CD4-positive, alpha-beta memory T cell (primary cell): ENCODE results near the gene PHLDB2. TPM values are rescaled to one million over a fixed set of nuclear protein-coding genes. Genes with fewer than 3 reads are reported as not detected.
"Not testable (repeated sequence)": the region's sequence is repeated elsewhere in the genome, so short reads cannot be mapped to it uniquely, and the experiment has no call there.

ENCODE experiments used
- CTCF ChIA-PET: fragments of 350-600 bp; sonication (Branson Sonifier 250); formaldehyde crosslinking; loops from one replicate; lab custom pipeline; 2021; ENCODE audit warnings: inconsistent platforms; ENCODE audit not compliant: partially characterized antibody; lab: Charles Lee
- POLR2A ChIA-PET: fragments of 350-600 bp; sonication (Branson Sonifier 250); formaldehyde crosslinking; loops from one replicate; lab custom pipeline; 2021; ENCODE audit not compliant: partially characterized antibody; lab: Charles Lee
- DNase-seq, 5 donors: peaks; one replicate each; pipeline versions ENCODE4 v3.0.0 to v3.0.0-alpha.2; 2020 to 2022; ENCODE audit warnings: mixed read lengths in 1 of 5
- H3K27ac ChIP-seq: one replicate; pipeline ENCODE4 v1.7.0; 2013; ENCODE audit warnings: low read depth, low read length
- H3K27me3 ChIP-seq: 2 replicates; pipeline ENCODE4 v1.7.0; 2013; ENCODE audit warnings: mild to moderate bottlenecking, low read length, moderate library complexity; ENCODE audit not compliant: insufficient read depth
- H3K36me3 ChIP-seq: 2 replicates; pipeline ENCODE4 v1.7.0; 2013; ENCODE audit warnings: mild to moderate bottlenecking, low read length, moderate library complexity; ENCODE audit not compliant: insufficient read depth
- H3K4me1 ChIP-seq: 2 replicates; pipeline ENCODE4 v1.7.0; 2013; ENCODE audit warnings: mild to moderate bottlenecking, low read length, moderate library complexity; ENCODE audit not compliant: insufficient read depth
- H3K4me3 ChIP-seq, 2 donors: one replicate each; pipeline ENCODE4 v1.7.0; 2013; ENCODE audit warnings: low read length in 2 of 2, mild to moderate bottlenecking in 1 of 2
- H3K9me3 ChIP-seq, 2 donors: one replicate each; pipeline ENCODE4 v1.7.0; 2013; ENCODE audit warnings: low read length in 2 of 2, control low read depth in 1 of 2; ENCODE audit not compliant: control insufficient read depth in 1 of 2
- H3K27ac Mint-ChIP-seq, 7 donors: one replicate each; pipeline ENCODE4 v1.8.0; 2020 to 2021; ENCODE audit warnings: mixed read lengths in 7 of 7, mild to moderate bottlenecking in 6 of 7, inconsistent platforms in 3 of 7, moderate library complexity in 3 of 7
- H3K27me3 Mint-ChIP-seq, 2 donors: one replicate each; pipeline ENCODE4 v1.8.0; 2020 to 2021; ENCODE audit warnings: mixed read lengths in 2 of 2
- H3K36me3 Mint-ChIP-seq, 2 donors: one replicate each; pipeline ENCODE4 v1.8.0; 2020 to 2021; ENCODE audit warnings: mixed read lengths in 2 of 2, inconsistent platforms in 1 of 2, mild to moderate bottlenecking in 1 of 2
- H3K4me1 Mint-ChIP-seq, 4 donors: one replicate each; pipeline ENCODE4 v1.8.0; 2020 to 2021; ENCODE audit warnings: mixed read lengths in 4 of 4, mild to moderate bottlenecking in 1 of 4
- H3K4me3 Mint-ChIP-seq, 8 donors: one replicate each; pipeline ENCODE4 v1.8.0; 2020 to 2021; ENCODE audit warnings: mixed read lengths in 8 of 8, mild to moderate bottlenecking in 7 of 8, moderate library complexity in 6 of 8, inconsistent platforms in 3 of 8
- H3K9me3 Mint-ChIP-seq, 8 donors: one replicate each; pipeline ENCODE4 v1.8.0; 2020 to 2021; ENCODE audit warnings: mixed read lengths in 8 of 8, mild to moderate bottlenecking in 5 of 8, inconsistent platforms in 3 of 8, moderate library complexity in 1 of 8
- intact Hi-C: fragments of 100-400 bp; cut with micrococcal nuclease; formaldehyde crosslinking; loops from one replicate; pipeline ENCODE4 v1.15.1; 2023
- polyA plus RNA-seq, 2 donors: library from polyadenylated mRNA; unstranded; fragments of 300-500 nt; fragmentation: Illumina TruSeq; gene quantifications; one replicate each; pipeline ENCODE4 v1.2.3, GENCODE V29; 2021
- total RNA-seq, 2 experiments: library from RNA; stranded (reverse); gene quantifications; one replicate each; pipeline ENCODE4 v1.2.3, GENCODE V29; 2021

Gene PHLDB2
- total RNA-seq (1 to 10 TPM; 7.9 to 8.5 TPM), polyA plus RNA-seq (1 to 10 TPM; 2.8 to 7.7 TPM)

- Histone ChIP-seq H3K36me3 (no peaks in the 10 kb centered on the region), H3K4me3 (peak within 1 kb of the TSS; percentile 59 to 84), H3K9me3 (no peaks in the 10 kb centered on the region), H3K27ac (peak within 1 kb of the TSS; percentile 63), H3K27me3 (no peaks in the 10 kb centered on the region), H3K4me1 (peaks cover 11% of the 10 kb centered on the region)
- Mint-ChIP-seq H3K27ac (peak within 1 kb of the TSS; percentile 89 to 97 (median 95)), H3K4me3 (peak within 1 kb of the TSS; percentile 91 to 98 (median 97)), H3K27me3 (peaks cover 0 to 1% of the 10 kb centered on the region in 2 donors), H3K9me3 (no peaks in the 10 kb centered on the region), H3K36me3 (peaks cover 0 to 10% of the 10 kb centered on the region in 2 donors), H3K4me1 (peaks cover 15 to 38% (median 23%) of the 10 kb centered on the region in 4 donors)
- peak; percentile 58 to 80 (median 63) for DNase-seq
- ChIA-PET CTCF (interaction anchor here (0.6 to 5.0 kb wide), 23 partner anchors 8 to 779 kb away, joined by 3 to 71 read pairs (median 4); partner anchors contain the start of gene ABHD10), POLR2A (interaction anchor here (0.6 to 3.3 kb wide), 8 partner anchors 9 to 1021 kb away, joined by 3 to 36 read pairs (median 4); partner anchors contain the start of gene ABHD10)
- intact Hi-C loops: no loop called here
Measured at GRCh38 chr3:111859061-111859973, at the start of gene PHLDB2. Gene PHLDB2, plus strand, starts transcription at chr3:111859265. Its CDS starts 24,813 bp downstream, at chr3:111884078.

GRCh38 chr3:111810909-111811308 is 48.2 kb upstream of the PHLDB2 start:
- H3K4me3 ChIP-seq: no peak overlapping the region
- CTCF ChIA-PET: no interaction called here
- no peaks in the 10 kb centered on the region for H3K4me1 ChIP-seq
- Mint-ChIP-seq H3K27ac (no peak overlapping the region), H3K4me3 (no peak overlapping the region), H3K27me3 (no peaks in the 10 kb centered on the region), H3K36me3 (no peaks in the 10 kb centered on the region), H3K9me3 (peaks cover 0 to 7% (median 6%) of the 10 kb centered on the region in 8 donors), H3K4me1 (no peaks in the 10 kb centered on the region)
- no peaks in the 10 kb centered on the region for H3K36me3 ChIP-seq
- H3K27me3 ChIP-seq: no peaks in the 10 kb centered on the region
- no peaks in the 10 kb centered on the region for H3K9me3 ChIP-seq
- POLR2A ChIA-PET: no interaction called here
- DNase-seq: no peak
- intact Hi-C loops: no loop called here
- H3K27ac ChIP-seq: no peak overlapping the region

DNA sequence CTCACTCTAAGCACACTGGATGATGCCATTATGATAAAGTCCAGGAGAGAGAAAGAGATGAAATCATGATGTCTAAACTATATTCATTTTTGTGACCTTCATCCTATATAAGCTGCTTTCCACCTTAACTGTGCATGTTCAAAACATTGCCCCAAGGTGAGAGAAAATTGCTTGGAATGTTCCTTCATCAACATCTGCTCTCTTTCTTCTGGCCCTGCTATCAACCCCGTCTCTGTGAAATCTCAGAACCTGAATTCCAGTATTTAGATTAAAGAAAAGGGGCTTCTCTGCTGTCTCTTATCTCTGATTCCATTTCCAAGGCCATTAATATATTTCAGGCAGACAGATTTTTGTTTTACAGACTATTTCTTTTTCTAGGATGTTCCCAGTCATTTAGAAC is 47.3 kb upstream of the PHLDB2 start:
- peaks cover 0 to 10% (median 8%) of the 10 kb centered on the region in 8 donors for H3K9me3 Mint-ChIP-seq
- ChIA-PET CTCF (no interaction called here), POLR2A (no interaction called here)
- Histone ChIP-seq H3K4me3 (no peak overlapping the region), H3K4me1 (no peaks in the 10 kb centered on the region), H3K9me3 (no peaks in the 10 kb centered on the region), H3K27ac (no peak overlapping the region), H3K27me3 (no peaks in the 10 kb centered on the region), H3K36me3 (no peaks in the 10 kb centered on the region)
- H3K27me3 Mint-ChIP-seq: no peaks in the 10 kb centered on the region
- no peak overlapping the region for H3K4me3 Mint-ChIP-seq
- H3K36me3 Mint-ChIP-seq: no peaks in the 10 kb centered on the region
- no peaks in the 10 kb centered on the region for H3K4me1 Mint-ChIP-seq
- no peak overlapping the region for H3K27ac Mint-ChIP-seq
- no peak for DNase-seq
- intact Hi-C loops: no loop called here

GRCh38 chr3:111812701-111813100 is 46.4 kb upstream of the PHLDB2 start:
- no peak overlapping the region for H3K4me3 Mint-ChIP-seq
- POLR2A ChIA-PET: no interaction called here
- H3K4me3 ChIP-seq: no peak overlapping the region

GRCh38 chr3:111813441-111813840 is 45.6 kb upstream of the PHLDB2 start:
- peaks cover 0 to 13% (median 10%) of the 10 kb centered on the region in 8 donors for H3K9me3 Mint-ChIP-seq
- intact Hi-C loops: no loop called here
- no peaks in the 10 kb centered on the region for H3K9me3 ChIP-seq
- H3K27ac Mint-ChIP-seq: no peak overlapping the region
- no peaks in the 10 kb centered on the region for H3K36me3 Mint-ChIP-seq
- H3K36me3 ChIP-seq: no peaks in the 10 kb centered on the region
- no peak overlapping the region for H3K4me3 Mint-ChIP-seq
- no peak overlapping the region for H3K4me3 ChIP-seq
- no peak for DNase-seq
- H3K4me1 Mint-ChIP-seq: no peaks in the 10 kb centered on the region
- no peak overlapping the region for H3K27ac ChIP-seq
- no peaks in the 10 kb centered on the region for H3K4me1 ChIP-seq
- no peaks in the 10 kb centered on the region for H3K27me3 ChIP-seq
- POLR2A ChIA-PET: no interaction called here
- peaks cover 0 to 2% of the 10 kb centered on the region in 2 donors for H3K27me3 Mint-ChIP-seq
- CTCF ChIA-PET: no interaction called here

More at GRCh38 chr3:111812701-111813100, 46.4 kb upstream of the PHLDB2 start:
- no peaks in the 10 kb centered on the region for H3K4me1 ChIP-seq
- peaks cover 0 to 2% of the 10 kb centered on the region in 2 donors for H3K27me3 Mint-ChIP-seq
- no peaks in the 10 kb centered on the region for H3K9me3 ChIP-seq
- peaks cover 0 to 13% (median 10%) of the 10 kb centered on the region in 8 donors for H3K9me3 Mint-ChIP-seq
- intact Hi-C loops: no loop called here
- DNase-seq: no peak
- CTCF ChIA-PET: no interaction called here
- H3K36me3 ChIP-seq: no peaks in the 10 kb centered on the region
- no peak overlapping the region for H3K27ac ChIP-seq
- no peaks in the 10 kb centered on the region for H3K36me3 Mint-ChIP-seq
- no peak overlapping the region for H3K27ac Mint-ChIP-seq
- no peaks in the 10 kb centered on the region for H3K4me1 Mint-ChIP-seq
- no peaks in the 10 kb centered on the region for H3K27me3 ChIP-seq

- intact Hi-C loops: no loop called here
- H3K27me3 ChIP-seq: no peaks in the 10 kb centered on the region
- H3K27ac ChIP-seq: no peak overlapping the region
- H3K27me3 Mint-ChIP-seq: peaks cover 0 to 2% of the 10 kb centered on the region in 2 donors
- DNase-seq: no peak
- CTCF ChIA-PET: no interaction called here
- no peaks in the 10 kb centered on the region for H3K4me1 Mint-ChIP-seq
- POLR2A ChIA-PET: no interaction called here
- no peak overlapping the region for H3K4me3 ChIP-seq
- H3K4me3 Mint-ChIP-seq: no peak overlapping the region
- no peaks in the 10 kb centered on the region for H3K36me3 Mint-ChIP-seq
- no peaks in the 10 kb centered on the region for H3K4me1 ChIP-seq
- H3K9me3 ChIP-seq: no peaks in the 10 kb centered on the region
- peaks cover 0 to 17% (median 11%) of the 10 kb centered on the region in 8 donors for H3K9me3 Mint-ChIP-seq
- H3K36me3 ChIP-seq: no peaks in the 10 kb centered on the region
- no peak overlapping the region for H3K27ac Mint-ChIP-seq
Measured at GRCh38 chr3:111813979-111814378, 45.1 kb upstream of the PHLDB2 start.

- H3K27ac ChIP-seq, intact Hi-C loops, H3K27ac Mint-ChIP-seq, H3K27me3 Mint-ChIP-seq, CTCF ChIA-PET, H3K9me3 ChIP-seq, H3K4me3 ChIP-seq, H3K27me3 ChIP-seq, H3K4me1 ChIP-seq, H3K36me3 ChIP-seq, H3K36me3 Mint-ChIP-seq, DNase-seq, POLR2A ChIA-PET, H3K4me3 Mint-ChIP-seq, H3K4me1 Mint-ChIP-seq: not testable (repeated sequence)
- H3K9me3 Mint-ChIP-seq: peaks cover 0 to 34% (median 19%) of the 10 kb centered on the region in 8 donors
Measured at GRCh38 chr3:111816771-111817170, 42.3 kb upstream of the PHLDB2 start.
